GM12878 (cell line): ENCODE measurements around the gene RBM10. TPM values are rescaled to one million over a fixed set of nuclear protein-coding genes. Genes with fewer than 3 reads are reported as not detected.
A peak's percentile ranks its signal among the peaks of the same experiment; 100 is the strongest.

ENCODE experiments used
- BACH1 ChIP-seq: fragments of 450-650 bp; IDR thresholded peaks from 2 replicates; pipeline ENCODE4 v1.6.1; 2017; ENCODE audit warnings: mild to moderate bottlenecking, borderline replicate concordance
- BRCA1 ChIP-seq: IDR thresholded peaks from 2 replicates; pipeline ENCODE4 v1.6.1; 2011; ENCODE audit warnings: low read depth, low read length, improper control_type of control experiment
- EP300 ChIP-seq, 2 experiments: fragments of 150-350 bp in 1 of 2; IDR thresholded peaks; 2 replicates each; pipeline ENCODE4 v1.6.1; 2011 to 2012; ENCODE audit warnings: low read depth in 2 of 2, low read length in 2 of 2, borderline replicate concordance in 1 of 2, improper control_type of control experiment in 1 of 2, inconsistent platforms in 1 of 2; ENCODE audit not compliant: control insufficient read depth in 1 of 2
- NFYA ChIP-seq: IDR thresholded peaks from 2 replicates; pipeline ENCODE4 v1.6.1; 2011; ENCODE audit warnings: low read depth, mild to moderate bottlenecking, low read length, improper control_type of control experiment, borderline replicate concordance
- NR2F1 ChIP-seq: fragments of 450-650 bp; conservative IDR thresholded peaks from 2 replicates; pipeline ENCODE4 v1.6.1; 2017; ENCODE audit warnings: mild to moderate bottlenecking
- NRF1 ChIP-seq: conservative IDR thresholded peaks from 2 replicates; pipeline ENCODE4 v1.6.1; 2011; ENCODE audit warnings: mild to moderate bottlenecking, low read depth, low read length, improper control_type of control experiment
- SREBF1 ChIP-seq: IDR thresholded peaks from 2 replicates; pipeline ENCODE4 v1.6.1; 2012; ENCODE audit warnings: mild to moderate bottlenecking, low read length
- SUZ12 ChIP-seq: fragments of 200-600 bp; sonication (generic); IDR thresholded peaks from one replicate; pipeline ENCODE4 v1.6.1; 2018; ENCODE audit warnings: antibody characterized with exemption, mild to moderate bottlenecking; ENCODE audit not compliant: unreplicated experiment
- TCF7 ChIP-seq: IDR thresholded peaks from 2 replicates; pipeline ENCODE4 v1.6.1; 2014; ENCODE audit warnings: antibody characterized with exemption, borderline replicate concordance
- ZBED1 ChIP-seq: IDR thresholded peaks from 2 replicates; pipeline ENCODE4 v1.6.1; 2016; ENCODE audit warnings: borderline replicate concordance
- polyA plus RNA-seq, 11 experiments: library from polyadenylated mRNA; depleted of rRNA in 4 of 11; unstranded in 6 of 11; stranded (reverse) in 5 of 11; fragments of >200 nt; fragmentation: Nextera tagmentation in 4 of 11; fragmentation: Illumina TruSeq in 1 of 11; extraction: Ambion mirVana in 4 of 11; extraction: Trizol in 1 of 11; gene quantifications; 1 replicate in 1 of 11; 2 replicates in 10 of 11; pipeline versions ENCODE4 v1.2.1 to v1.2.3, GENCODE V29; 2011 to 2016; ENCODE audit warnings: inconsistent platforms in 2 of 11, missing spikeins in 2 of 11, low read depth in 1 of 11
- total RNA-seq, 4 experiments: library from RNA; depleted of rRNA in 3 of 4; stranded (reverse); fragments of >200 nt in 3 of 4; fragmentation: Illumina TruSeq in 1 of 4; extraction: Trizol in 1 of 4; gene quantifications; 2 replicates each; pipeline versions ENCODE4 v1.2.1 to v1.2.3, GENCODE V29; 2013 to 2021
- TF ChIP-seq, protein P1 (sequence below): fragments of 450-650 bp; IDR thresholded peaks from 2 replicates; pipeline ENCODE4 v1.6.1; 2016; ENCODE audit warnings: mild to moderate bottlenecking, moderate library complexity, borderline replicate concordance
- TF ChIP-seq, protein P2 (sequence below): fragments of 450-650 bp; IDR thresholded peaks from 2 replicates; pipeline ENCODE4 v1.6.1; 2018; ENCODE audit warnings: borderline replicate concordance, mild to moderate bottlenecking; ENCODE audit not compliant: partially characterized antibody
- TF ChIP-seq, protein P3 (sequence below): IDR thresholded peaks from 2 replicates; pipeline ENCODE4 v1.6.1; 2012; ENCODE audit warnings: low read depth, low read length, improper control_type of control experiment
- TF ChIP-seq, protein P4 (sequence below): IDR thresholded peaks from 2 replicates; pipeline ENCODE4 v1.6.1; 2012; ENCODE audit warnings: low read length, inconsistent platforms
- TF ChIP-seq, protein P5 (sequence below): fragments of 450-650 bp; IDR thresholded peaks from 2 replicates; pipeline ENCODE4 v1.6.1; 2017; ENCODE audit warnings: low read depth, mild to moderate bottlenecking, moderate library complexity

Gene RBM10
- total and polyA plus RNA-seq, 10 of the 15 experiments (the other 5 are each of a cell fraction or from before 2014, with no cell fraction given): 1.4 to 60.0 (median 29.8) TPM

DNA sequence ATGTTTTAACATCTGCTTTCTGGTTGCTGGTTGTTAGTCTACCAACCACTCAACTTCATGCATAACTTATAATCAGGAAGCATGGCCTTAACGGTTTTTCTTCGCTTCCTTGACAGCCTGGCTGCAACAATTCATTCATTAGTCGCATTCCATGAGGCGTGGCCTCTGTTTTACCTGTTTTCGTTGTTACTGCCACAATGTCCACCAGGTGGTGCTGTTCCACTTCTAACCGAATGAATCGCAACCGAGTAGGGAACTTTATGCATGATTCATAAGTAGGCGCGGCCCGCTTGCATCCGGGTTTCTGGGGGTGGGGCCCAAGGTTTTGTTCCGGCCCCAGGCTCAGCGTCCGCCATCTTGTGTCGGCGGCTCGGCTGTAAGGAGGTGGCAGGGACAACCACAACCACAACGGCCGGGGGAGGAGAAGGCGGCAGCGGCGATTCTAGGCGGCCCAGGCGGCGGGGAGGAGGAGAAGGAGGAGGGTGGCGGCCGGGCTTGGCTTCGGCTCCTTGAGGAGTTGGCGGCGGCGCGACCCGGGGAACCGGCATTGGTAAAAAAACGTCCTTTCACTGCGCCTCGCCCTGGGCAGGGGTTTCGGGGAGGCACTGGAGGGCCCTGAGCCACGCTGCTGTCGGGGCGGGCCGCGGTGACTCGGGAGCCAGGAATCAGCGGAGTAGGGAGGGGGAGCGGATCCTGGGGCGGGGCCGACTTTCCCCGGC is 48.6 kb downstream of the RBM10 start, which contains the start of gene UBA1 (continued):
- TF ChIP-seq, protein P1, sequence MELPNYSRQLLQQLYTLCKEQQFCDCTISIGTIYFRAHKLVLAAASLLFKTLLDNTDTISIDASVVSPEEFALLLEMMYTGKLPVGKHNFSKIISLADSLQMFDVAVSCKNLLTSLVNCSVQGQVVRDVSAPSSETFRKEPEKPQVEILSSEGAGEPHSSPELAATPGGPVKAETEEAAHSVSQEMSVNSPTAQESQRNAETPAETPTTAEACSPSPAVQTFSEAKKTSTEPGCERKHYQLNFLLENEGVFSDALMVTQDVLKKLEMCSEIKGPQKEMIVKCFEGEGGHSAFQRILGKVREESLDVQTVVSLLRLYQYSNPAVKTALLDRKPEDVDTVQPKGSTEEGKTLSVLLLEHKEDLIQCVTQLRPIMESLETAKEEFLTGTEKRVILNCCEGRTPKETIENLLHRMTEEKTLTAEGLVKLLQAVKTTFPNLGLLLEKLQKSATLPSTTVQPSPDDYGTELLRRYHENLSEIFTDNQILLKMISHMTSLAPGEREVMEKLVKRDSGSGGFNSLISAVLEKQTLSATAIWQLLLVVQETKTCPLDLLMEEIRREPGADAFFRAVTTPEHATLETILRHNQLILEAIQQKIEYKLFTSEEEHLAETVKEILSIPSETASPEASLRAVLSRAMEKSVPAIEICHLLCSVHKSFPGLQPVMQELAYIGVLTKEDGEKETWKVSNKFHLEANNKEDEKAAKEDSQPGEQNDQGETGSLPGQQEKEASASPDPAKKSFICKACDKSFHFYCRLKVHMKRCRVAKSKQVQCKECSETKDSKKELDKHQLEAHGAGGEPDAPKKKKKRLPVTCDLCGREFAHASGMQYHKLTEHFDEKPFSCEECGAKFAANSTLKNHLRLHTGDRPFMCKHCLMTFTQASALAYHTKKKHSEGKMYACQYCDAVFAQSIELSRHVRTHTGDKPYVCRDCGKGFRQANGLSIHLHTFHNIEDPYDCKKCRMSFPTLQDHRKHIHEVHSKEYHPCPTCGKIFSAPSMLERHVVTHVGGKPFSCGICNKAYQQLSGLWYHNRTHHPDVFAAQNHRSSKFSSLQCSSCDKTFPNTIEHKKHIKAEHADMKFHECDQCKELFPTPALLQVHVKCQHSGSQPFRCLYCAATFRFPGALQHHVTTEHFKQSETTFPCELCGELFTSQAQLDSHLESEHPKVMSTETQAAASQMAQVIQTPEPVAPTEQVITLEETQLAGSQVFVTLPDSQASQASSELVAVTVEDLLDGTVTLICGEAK: no peak
- TF ChIP-seq, protein P2, sequence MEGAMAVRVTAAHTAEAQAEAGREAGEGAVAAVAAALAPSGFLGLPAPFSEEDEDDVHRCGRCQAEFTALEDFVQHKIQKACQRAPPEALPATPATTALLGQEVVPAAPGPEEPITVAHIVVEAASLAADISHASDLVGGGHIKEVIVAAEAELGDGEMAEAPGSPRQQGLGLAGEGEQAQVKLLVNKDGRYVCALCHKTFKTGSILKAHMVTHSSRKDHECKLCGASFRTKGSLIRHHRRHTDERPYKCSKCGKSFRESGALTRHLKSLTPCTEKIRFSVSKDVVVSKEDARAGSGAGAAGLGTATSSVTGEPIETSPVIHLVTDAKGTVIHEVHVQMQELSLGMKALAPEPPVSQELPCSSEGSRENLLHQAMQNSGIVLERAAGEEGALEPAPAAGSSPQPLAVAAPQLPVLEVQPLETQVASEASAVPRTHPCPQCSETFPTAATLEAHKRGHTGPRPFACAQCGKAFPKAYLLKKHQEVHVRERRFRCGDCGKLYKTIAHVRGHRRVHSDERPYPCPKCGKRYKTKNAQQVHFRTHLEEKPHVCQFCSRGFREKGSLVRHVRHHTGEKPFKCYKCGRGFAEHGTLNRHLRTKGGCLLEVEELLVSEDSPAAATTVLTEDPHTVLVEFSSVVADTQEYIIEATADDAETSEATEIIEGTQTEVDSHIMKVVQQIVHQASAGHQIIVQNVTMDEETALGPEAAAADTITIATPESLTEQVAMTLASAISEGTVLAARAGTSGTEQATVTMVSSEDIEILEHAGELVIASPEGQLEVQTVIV: no peak
- TF ChIP-seq, protein P3, sequence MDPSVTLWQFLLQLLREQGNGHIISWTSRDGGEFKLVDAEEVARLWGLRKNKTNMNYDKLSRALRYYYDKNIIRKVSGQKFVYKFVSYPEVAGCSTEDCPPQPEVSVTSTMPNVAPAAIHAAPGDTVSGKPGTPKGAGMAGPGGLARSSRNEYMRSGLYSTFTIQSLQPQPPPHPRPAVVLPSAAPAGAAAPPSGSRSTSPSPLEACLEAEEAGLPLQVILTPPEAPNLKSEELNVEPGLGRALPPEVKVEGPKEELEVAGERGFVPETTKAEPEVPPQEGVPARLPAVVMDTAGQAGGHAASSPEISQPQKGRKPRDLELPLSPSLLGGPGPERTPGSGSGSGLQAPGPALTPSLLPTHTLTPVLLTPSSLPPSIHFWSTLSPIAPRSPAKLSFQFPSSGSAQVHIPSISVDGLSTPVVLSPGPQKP: no peak; the same call in 1 of the 2 replicates
- no peak for TF ChIP-seq BRCA1
- TF ChIP-seq, protein P4, sequence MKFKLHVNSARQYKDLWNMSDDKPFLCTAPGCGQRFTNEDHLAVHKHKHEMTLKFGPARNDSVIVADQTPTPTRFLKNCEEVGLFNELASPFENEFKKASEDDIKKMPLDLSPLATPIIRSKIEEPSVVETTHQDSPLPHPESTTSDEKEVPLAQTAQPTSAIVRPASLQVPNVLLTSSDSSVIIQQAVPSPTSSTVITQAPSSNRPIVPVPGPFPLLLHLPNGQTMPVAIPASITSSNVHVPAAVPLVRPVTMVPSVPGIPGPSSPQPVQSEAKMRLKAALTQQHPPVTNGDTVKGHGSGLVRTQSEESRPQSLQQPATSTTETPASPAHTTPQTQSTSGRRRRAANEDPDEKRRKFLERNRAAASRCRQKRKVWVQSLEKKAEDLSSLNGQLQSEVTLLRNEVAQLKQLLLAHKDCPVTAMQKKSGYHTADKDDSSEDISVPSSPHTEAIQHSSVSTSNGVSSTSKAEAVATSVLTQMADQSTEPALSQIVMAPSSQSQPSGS: peak; percentile 31; the same call in 1 of the 2 replicates
- no peak for TF ChIP-seq TCF7
- TF ChIP-seq ZBED1: peak; percentile 59; the same call in 1 of the 2 replicates
- no peak for TF ChIP-seq NFYA
- no peak for TF ChIP-seq SREBF1
- no peak for TF ChIP-seq SUZ12
- TF ChIP-seq, protein P5, sequence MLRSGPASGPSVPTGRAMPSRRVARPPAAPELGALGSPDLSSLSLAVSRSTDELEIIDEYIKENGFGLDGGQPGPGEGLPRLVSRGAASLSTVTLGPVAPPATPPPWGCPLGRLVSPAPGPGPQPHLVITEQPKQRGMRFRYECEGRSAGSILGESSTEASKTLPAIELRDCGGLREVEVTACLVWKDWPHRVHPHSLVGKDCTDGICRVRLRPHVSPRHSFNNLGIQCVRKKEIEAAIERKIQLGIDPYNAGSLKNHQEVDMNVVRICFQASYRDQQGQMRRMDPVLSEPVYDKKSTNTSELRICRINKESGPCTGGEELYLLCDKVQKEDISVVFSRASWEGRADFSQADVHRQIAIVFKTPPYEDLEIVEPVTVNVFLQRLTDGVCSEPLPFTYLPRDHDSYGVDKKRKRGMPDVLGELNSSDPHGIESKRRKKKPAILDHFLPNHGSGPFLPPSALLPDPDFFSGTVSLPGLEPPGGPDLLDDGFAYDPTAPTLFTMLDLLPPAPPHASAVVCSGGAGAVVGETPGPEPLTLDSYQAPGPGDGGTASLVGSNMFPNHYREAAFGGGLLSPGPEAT: peak; percentile 56
- TF ChIP-seq EP300 (IDR thresholded peaks at IDR 0.05; ENCODE audit: borderline replicate concordance in 1 of 2, control insufficient read depth in 1 of 2, low read depth in 2 of 2, low read length in 2 of 2): 0 out of 4 replicates have a peak, but pooled peaks of 1 of the 2 experiments have one; percentile 29
- peak; percentile 66 for TF ChIP-seq BACH1
- TF ChIP-seq NR2F1: 0 out of 2 replicates have a peak, but pooled peaks have one; percentile 9
- no peak for TF ChIP-seq NRF1
